HepG2 (cell line): ENCODE measurements around the gene RHBDD3. TPM values are rescaled to one million over a fixed set of nuclear protein-coding genes. Genes with fewer than 3 reads are reported as not detected.

Experiments
- ATRX ChIP-seq: sonication (generic); formaldehyde crosslinking; IDR thresholded peaks from 2 replicates; pipeline ENCODE4 v1.4.0; 2020; ENCODE audit warnings: missing genetic modification reagents, borderline replicate concordance
- GTF2F1 ChIP-seq: fragments of 150-350 bp; IDR thresholded peaks from 2 replicates; pipeline ENCODE4 v1.6.1; 2014; ENCODE audit warnings: low read length
- ISX ChIP-seq: sonication (generic); formaldehyde crosslinking; conservative IDR thresholded peaks from 2 replicates; pipeline ENCODE4 v1.5.0; 2020; ENCODE audit warnings: missing genetic modification reagents
- JUND ChIP-seq: sonication (generic); formaldehyde crosslinking; IDR thresholded peaks from 2 replicates; pipeline ENCODE4 v1.8.0; 2022; ENCODE audit warnings: mild to moderate bottlenecking, missing genetic modification reagents
- MAZ ChIP-seq, 2 experiments: sonication (generic) in 1 of 2; formaldehyde crosslinking in 1 of 2; IDR thresholded peaks; 2 replicates each; pipeline versions ENCODE4 v1.5.0 to v1.6.1; 2012 to 2020; ENCODE audit warnings: low read depth in 2 of 2, mild to moderate bottlenecking in 2 of 2, borderline replicate concordance in 1 of 2, improper control_type of control experiment in 1 of 2, low read length in 1 of 2, missing genetic modification reagents in 1 of 2, moderate library complexity in 1 of 2
- REL ChIP-seq: sonication (generic); formaldehyde crosslinking; conservative IDR thresholded peaks from 2 replicates; pipeline ENCODE4 v1.8.0; 2022; ENCODE audit warnings: mild to moderate bottlenecking, missing genetic modification reagents, moderate library complexity
- REPIN1 ChIP-seq: sonication (generic); formaldehyde crosslinking; IDR thresholded peaks from 2 replicates; pipeline ENCODE4 v1.8.0; 2022; ENCODE audit warnings: missing genetic modification reagents, low read depth, mild to moderate bottlenecking, borderline replicate concordance
- SATB2 ChIP-seq: sonication (generic); formaldehyde crosslinking; IDR thresholded peaks from 2 replicates; pipeline ENCODE4 v1.5.0; 2020; ENCODE audit warnings: missing genetic modification reagents
- SNAI1 ChIP-seq: sonication (generic); formaldehyde crosslinking; IDR thresholded peaks from 2 replicates; pipeline ENCODE4 v1.5.0; 2020; ENCODE audit warnings: mild to moderate bottlenecking, missing genetic modification reagents, borderline replicate concordance
- SUZ12 ChIP-seq: fragments of 150-350 bp; IDR thresholded peaks from 2 replicates; pipeline ENCODE4 v1.6.1; 2014; ENCODE audit warnings: low read depth, low read length
- ZFP1 ChIP-seq: IDR thresholded peaks from 2 replicates; pipeline ENCODE4 v1.6.1; 2016
- ZMYM3 ChIP-seq: sonication (generic); formaldehyde crosslinking; IDR thresholded peaks from 2 replicates; pipeline ENCODE4 v1.5.1; 2020; ENCODE audit warnings: mild to moderate bottlenecking, missing genetic modification reagents
- ZNF136 ChIP-seq: sonication (generic); formaldehyde crosslinking; IDR thresholded peaks from 2 replicates; pipeline ENCODE4 v1.8.1; 2022; ENCODE audit warnings: low read depth, mild to moderate bottlenecking, moderate library complexity, missing genetic modification reagents
- ZNF841 ChIP-seq: sonication (generic); formaldehyde crosslinking; IDR thresholded peaks from 2 replicates; pipeline ENCODE4 v1.8.1; 2023; ENCODE audit warnings: missing genetic modification reagents, borderline replicate concordance
- polyA plus RNA-seq, 8 experiments: library from polyadenylated mRNA; depleted of rRNA in 3 of 8; stranded (reverse) in 7 of 8; unstranded in 1 of 8; fragments of >200 nt; fragmentation: Illumina TruSeq in 4 of 8; extraction: Trizol in 4 of 8; gene quantifications; 2 replicates each; pipeline versions ENCODE4 v1.2.1 to v1.2.3, GENCODE V29; 2011 to 2016; ENCODE audit warnings: low read depth in 4 of 8, missing spikeins in 1 of 8, mixed read lengths in 1 of 8; ENCODE audit not compliant: insufficient read depth in 1 of 8
- total RNA-seq, 5 experiments: library from RNA; depleted of rRNA; stranded (reverse); fragments of >200 nt; fragmentation: Illumina TruSeq; extraction: Trizol; gene quantifications; 2 replicates each; pipeline ENCODE4 v1.2.3, GENCODE V29; 2016; ENCODE audit warnings: low read depth in 1 of 5
- TF ChIP-seq, protein P1 (sequence below): sonication (generic); formaldehyde crosslinking; IDR thresholded peaks from 2 replicates; pipeline ENCODE4 v1.4.0; 2020; ENCODE audit warnings: low read depth, mild to moderate bottlenecking, missing genetic modification reagents
- TF ChIP-seq, protein P2 (sequence below): fragments of 450-650 bp; IDR thresholded peaks from 2 replicates; pipeline ENCODE4 v1.6.1; 2016
- TF ChIP-seq, protein P3 (sequence below): sonication (generic); formaldehyde crosslinking; IDR thresholded peaks from 2 replicates; pipeline ENCODE4 v1.8.0; 2022; ENCODE audit warnings: mild to moderate bottlenecking, missing genetic modification reagents
- TF ChIP-seq, protein P4 (sequence below): sonication (generic); formaldehyde crosslinking; IDR thresholded peaks from 2 replicates; pipeline ENCODE4 v1.5.0; 2020; ENCODE audit warnings: missing genetic modification reagents
- TF ChIP-seq, protein P5 (sequence below): IDR thresholded peaks from 2 replicates; pipeline ENCODE4 v1.6.1; 2012; ENCODE audit warnings: inconsistent platforms
- TF ChIP-seq, protein P6 (sequence below): IDR thresholded peaks from 2 replicates; pipeline ENCODE4 v1.6.1; 2016; ENCODE audit warnings: missing biosample characterization, missing genetic modification reagents, low read depth
- TF ChIP-seq, protein P7 (sequence below): sonication (generic); formaldehyde crosslinking; IDR thresholded peaks from 2 replicates; pipeline ENCODE4 v1.8.0; 2022; ENCODE audit warnings: low read depth, missing genetic modification reagents

The RHBDD3 gene
- total and polyA plus RNA-seq, 2 of the 13 experiments (the other 11 are each of a cell fraction or from before 2014, with no cell fraction given): 12.1 to 26.7 TPM

DNA sequence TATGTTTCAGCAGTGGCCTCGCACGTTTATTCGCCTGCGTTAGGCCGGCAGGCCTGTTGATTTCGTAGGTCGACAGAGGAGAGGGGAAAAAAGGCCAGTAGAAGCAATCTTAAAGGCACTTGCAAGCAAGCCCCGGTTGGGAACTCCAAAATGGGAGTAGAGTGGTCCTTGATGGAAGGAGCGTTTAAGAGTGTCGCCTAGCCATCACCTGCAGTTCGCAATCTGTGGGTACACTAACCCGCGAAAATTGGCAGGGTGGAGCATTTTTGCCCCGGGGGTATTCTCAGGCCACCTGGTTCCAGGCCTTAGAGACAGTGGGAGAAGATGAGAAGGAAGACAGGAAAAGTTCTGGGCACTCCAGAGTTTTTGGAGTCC is 1.4 kb upstream of the RHBDD3 start (continued):
- TF ChIP-seq ZNF136 (CRISPR knock-in tag) (no peak), MAZ (IDR thresholded peaks at IDR 0.05; ENCODE audit: borderline replicate concordance, low read depth, low read length) (no peak), MAZ (CRISPR knock-in tag; IDR thresholded peaks at IDR 0.05; ENCODE audit: low read depth) (no peak), ATRX (no peak), REL (CRISPR knock-in tag) (no peak), SUZ12 (no peak), JUND (CRISPR knock-in tag) (no peak), SNAI1 (CRISPR knock-in tag) (no peak), ZNF841 (CRISPR knock-in tag) (no peak), ZMYM3 (CRISPR knock-in tag) (no peak), ZFP1 (CRISPR knock-in tag) (no peak), GTF2F1 (no peak), SATB2 (CRISPR knock-in tag) (no peak), REPIN1 (CRISPR knock-in tag) (0 out of 2 replicates have a peak, but pooled peaks have one; percentile 5), ISX (no peak)
- TF ChIP-seq, protein P1, sequence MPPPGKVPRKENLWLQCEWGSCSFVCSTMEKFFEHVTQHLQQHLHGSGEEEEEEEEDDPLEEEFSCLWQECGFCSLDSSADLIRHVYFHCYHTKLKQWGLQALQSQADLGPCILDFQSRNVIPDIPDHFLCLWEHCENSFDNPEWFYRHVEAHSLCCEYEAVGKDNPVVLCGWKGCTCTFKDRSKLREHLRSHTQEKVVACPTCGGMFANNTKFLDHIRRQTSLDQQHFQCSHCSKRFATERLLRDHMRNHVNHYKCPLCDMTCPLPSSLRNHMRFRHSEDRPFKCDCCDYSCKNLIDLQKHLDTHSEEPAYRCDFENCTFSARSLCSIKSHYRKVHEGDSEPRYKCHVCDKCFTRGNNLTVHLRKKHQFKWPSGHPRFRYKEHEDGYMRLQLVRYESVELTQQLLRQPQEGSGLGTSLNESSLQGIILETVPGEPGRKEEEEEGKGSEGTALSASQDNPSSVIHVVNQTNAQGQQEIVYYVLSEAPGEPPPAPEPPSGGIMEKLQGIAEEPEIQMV: no peak
- TF ChIP-seq, protein P2, sequence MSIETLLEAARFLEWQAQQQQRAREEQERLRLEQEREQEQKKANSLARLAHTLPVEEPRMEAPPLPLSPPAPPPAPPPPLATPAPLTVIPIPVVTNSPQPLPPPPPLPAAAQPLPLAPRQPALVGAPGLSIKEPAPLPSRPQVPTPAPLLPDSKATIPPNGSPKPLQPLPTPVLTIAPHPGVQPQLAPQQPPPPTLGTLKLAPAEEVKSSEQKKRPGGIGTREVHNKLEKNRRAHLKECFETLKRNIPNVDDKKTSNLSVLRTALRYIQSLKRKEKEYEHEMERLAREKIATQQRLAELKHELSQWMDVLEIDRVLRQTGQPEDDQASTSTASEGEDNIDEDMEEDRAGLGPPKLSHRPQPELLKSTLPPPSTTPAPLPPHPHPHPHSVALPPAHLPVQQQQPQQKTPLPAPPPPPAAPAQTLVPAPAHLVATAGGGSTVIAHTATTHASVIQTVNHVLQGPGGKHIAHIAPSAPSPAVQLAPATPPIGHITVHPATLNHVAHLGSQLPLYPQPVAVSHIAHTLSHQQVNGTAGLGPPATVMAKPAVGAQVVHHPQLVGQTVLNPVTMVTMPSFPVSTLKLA: no peak
- TF ChIP-seq, protein P3, sequence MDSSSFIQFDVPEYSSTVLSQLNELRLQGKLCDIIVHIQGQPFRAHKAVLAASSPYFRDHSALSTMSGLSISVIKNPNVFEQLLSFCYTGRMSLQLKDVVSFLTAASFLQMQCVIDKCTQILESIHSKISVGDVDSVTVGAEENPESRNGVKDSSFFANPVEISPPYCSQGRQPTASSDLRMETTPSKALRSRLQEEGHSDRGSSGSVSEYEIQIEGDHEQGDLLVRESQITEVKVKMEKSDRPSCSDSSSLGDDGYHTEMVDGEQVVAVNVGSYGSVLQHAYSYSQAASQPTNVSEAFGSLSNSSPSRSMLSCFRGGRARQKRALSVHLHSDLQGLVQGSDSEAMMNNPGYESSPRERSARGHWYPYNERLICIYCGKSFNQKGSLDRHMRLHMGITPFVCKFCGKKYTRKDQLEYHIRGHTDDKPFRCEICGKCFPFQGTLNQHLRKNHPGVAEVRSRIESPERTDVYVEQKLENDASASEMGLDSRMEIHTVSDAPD (CRISPR knock-in tag): no peak
- TF ChIP-seq, protein P4, sequence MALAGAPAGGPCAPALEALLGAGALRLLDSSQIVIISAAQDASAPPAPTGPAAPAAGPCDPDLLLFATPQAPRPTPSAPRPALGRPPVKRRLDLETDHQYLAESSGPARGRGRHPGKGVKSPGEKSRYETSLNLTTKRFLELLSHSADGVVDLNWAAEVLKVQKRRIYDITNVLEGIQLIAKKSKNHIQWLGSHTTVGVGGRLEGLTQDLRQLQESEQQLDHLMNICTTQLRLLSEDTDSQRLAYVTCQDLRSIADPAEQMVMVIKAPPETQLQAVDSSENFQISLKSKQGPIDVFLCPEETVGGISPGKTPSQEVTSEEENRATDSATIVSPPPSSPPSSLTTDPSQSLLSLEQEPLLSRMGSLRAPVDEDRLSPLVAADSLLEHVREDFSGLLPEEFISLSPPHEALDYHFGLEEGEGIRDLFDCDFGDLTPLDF (CRISPR knock-in tag): no peak
- TF ChIP-seq, protein P5, sequence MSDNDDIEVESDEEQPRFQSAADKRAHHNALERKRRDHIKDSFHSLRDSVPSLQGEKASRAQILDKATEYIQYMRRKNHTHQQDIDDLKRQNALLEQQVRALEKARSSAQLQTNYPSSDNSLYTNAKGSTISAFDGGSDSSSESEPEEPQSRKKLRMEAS: peak; percentile 2; the same call in 1 of the 2 replicates
- TF ChIP-seq, protein P6, sequence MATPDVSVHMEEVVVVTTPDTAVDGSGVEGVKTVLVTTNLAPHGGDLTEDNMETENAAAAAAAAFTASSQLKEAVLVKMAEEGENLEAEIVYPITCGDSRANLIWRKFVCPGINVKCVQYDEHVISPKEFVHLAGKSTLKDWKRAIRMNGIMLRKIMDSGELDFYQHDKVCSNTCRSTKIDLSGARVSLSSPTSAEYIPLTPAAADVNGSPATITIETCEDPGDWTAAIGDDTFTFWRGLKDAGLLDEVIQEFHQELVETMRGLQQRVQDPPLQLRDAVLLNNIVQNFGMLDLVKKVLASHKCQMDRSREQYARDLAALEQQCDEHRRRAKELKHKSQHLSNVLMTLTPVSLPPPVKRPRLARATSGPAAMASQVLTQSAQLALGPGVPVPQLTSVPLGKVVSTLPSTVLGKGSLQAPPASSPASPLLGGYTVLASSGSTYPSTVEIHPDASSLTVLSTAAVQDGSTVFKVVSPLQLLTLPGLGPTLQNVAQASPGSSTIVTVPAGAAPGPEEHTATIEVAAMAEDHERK: no peak
- TF ChIP-seq, protein P7, sequence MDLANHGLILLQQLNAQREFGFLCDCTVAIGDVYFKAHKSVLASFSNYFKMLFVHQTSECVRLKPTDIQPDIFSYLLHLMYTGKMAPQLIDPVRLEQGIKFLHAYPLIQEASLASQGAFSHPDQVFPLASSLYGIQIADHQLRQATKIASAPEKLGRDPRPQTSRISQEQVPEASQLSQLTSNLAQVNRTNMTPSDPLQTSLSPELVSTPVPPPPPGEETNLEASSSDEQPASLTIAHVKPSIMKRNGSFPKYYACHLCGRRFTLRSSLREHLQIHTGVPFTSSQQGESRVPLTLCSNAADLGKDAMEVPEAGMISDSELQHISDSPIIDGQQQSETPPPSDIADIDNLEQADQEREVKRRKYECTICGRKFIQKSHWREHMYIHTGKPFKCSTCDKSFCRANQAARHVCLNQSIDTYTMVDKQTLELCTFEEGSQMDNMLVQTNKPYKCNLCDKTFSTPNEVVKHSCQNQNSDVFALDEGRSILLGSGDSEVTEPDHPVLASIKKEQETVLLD (CRISPR knock-in tag): no peak
